HL-60 (cell line): Measurements from ENCODE around the gene RIC8A.
A peak's percentile ranks its signal among the peaks of the same experiment; 100 is the strongest.

Experiments
- DNase-seq, 2 experiments: peaks; one replicate each; pipeline ENCODE4 v3.0.0-alpha.2; 2010 to 2020; ENCODE audit warnings: low read depth in 1 of 2, low spot score in 1 of 2
- H3K27ac ChIP-seq: fragments of 250-450 bp; sonication (Bioruptor Pico); replicated peaks from 2 replicates; pipeline ENCODE4 v1.5.1; 2020; ENCODE audit warnings: mild to moderate bottlenecking, moderate library complexity
- H3K27me3 ChIP-seq: fragments of 250-450 bp; sonication (Bioruptor Pico); 2 replicates; pipeline ENCODE4 v1.5.1; 2021; ENCODE audit warnings: mild to moderate bottlenecking, moderate library complexity; ENCODE audit not compliant: insufficient read depth, poor library complexity, severe bottlenecking
- H3K4me3 ChIP-seq: replicated peaks from 2 replicates; pipeline ENCODE4 v1.5.1; 2011; ENCODE audit warnings: mild to moderate bottlenecking, control low read depth, low read length; ENCODE audit not compliant: insufficient read depth
- CTCF ChIP-seq: IDR thresholded peaks from one replicate; pipeline ENCODE4 v1.5.1; 2011; ENCODE audit warnings: low read length, control low read depth, inconsistent platforms; ENCODE audit not compliant: insufficient read depth
- GABPA ChIP-seq: IDR thresholded peaks from 2 replicates; pipeline ENCODE4 v1.6.1; 2012; ENCODE audit warnings: low read depth
- POLR2AphosphoS5 ChIP-seq: IDR thresholded peaks from 2 replicates; pipeline ENCODE4 v1.6.1; 2012; ENCODE audit warnings: low read depth
- SPI1 ChIP-seq: IDR thresholded peaks from 2 replicates; pipeline ENCODE4 v1.6.1; 2012; ENCODE audit warnings: low read depth, mild to moderate bottlenecking, borderline replicate concordance
- TF ChIP-seq, protein P1 (sequence below): IDR thresholded peaks from 2 replicates; pipeline ENCODE4 v1.6.1; 2012; ENCODE audit warnings: low read depth; ENCODE audit not compliant: insufficient replicate concordance

RIC8A gene

DNA sequence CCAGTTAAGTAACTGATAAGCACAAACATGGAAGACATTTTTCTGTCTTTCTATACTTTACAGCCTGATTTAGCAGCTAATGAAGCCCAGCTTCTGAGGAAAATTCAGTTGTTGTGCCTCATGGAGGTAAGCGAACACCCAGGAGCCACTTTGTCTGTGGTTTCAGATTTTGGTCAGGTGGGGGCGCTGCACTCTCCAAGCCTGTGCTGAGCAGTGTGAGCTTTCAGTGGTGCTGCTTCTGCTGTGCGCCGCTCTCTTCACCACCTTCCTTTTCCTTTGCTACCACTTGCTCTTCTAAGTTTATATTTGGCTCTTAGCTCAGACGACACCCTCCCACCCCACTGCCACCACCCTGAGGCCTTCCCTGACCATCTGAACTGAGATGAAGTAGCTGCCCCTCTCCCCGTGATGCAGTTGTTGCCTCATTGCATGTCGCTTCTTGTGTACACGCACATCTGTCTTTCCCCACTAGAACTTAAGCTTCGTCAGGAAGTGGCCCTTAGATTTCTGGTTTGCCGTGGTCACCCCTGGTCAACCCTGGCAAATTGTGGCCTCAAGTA lies 43.3 kb downstream of the RIC8A start:
- Histone ChIP-seq H3K4me3 (no peak overlapping the region), H3K27ac (no peak overlapping the region), H3K27me3 (no peaks in the 10 kb centered on the region)
- TF ChIP-seq CTCF (peak; percentile 60), SPI1 (no peak)
- TF ChIP-seq, protein P1, sequence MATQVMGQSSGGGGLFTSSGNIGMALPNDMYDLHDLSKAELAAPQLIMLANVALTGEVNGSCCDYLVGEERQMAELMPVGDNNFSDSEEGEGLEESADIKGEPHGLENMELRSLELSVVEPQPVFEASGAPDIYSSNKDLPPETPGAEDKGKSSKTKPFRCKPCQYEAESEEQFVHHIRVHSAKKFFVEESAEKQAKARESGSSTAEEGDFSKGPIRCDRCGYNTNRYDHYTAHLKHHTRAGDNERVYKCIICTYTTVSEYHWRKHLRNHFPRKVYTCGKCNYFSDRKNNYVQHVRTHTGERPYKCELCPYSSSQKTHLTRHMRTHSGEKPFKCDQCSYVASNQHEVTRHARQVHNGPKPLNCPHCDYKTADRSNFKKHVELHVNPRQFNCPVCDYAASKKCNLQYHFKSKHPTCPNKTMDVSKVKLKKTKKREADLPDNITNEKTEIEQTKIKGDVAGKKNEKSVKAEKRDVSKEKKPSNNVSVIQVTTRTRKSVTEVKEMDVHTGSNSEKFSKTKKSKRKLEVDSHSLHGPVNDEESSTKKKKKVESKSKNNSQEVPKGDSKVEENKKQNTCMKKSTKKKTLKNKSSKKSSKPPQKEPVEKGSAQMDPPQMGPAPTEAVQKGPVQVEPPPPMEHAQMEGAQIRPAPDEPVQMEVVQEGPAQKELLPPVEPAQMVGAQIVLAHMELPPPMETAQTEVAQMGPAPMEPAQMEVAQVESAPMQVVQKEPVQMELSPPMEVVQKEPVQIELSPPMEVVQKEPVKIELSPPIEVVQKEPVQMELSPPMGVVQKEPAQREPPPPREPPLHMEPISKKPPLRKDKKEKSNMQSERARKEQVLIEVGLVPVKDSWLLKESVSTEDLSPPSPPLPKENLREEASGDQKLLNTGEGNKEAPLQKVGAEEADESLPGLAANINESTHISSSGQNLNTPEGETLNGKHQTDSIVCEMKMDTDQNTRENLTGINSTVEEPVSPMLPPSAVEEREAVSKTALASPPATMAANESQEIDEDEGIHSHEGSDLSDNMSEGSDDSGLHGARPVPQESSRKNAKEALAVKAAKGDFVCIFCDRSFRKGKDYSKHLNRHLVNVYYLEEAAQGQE = no peak
- peak; percentile 53 to 59 for DNase-seq

- TF ChIP-seq CTCF (no peak), POLR2AphosphoS5 (no peak), GABPA (no peak), SPI1 (no peak)
- TF ChIP-seq, protein P1 = no peak
Observed at GRCh38 chr11:251550-251949, 44.0 kb downstream of the RIC8A start.

DNA sequence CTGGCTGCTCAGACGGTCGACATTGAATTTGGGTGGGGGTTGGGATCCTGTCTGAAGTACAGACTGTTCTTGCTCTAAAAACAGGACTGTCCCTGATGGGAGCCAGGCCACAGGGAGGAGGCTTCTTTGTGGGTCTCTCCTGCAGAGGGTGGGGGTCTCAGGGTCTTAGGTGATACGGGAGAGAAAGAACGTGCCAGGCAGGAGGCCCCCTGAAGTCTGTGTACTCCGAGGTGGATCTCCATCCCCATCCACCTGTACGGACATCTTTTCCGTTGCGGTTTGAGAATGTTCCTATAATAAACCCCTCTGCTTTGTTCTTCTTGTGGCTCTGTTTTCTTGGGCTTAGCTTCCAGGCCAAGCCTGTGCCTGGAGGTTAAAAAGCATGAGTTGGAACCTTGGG lies 45.2 kb downstream of the RIC8A start:
- TF ChIP-seq, protein P1 = no peak
- no peak for TF ChIP-seq GABPA
- TF ChIP-seq SPI1 = no peak
- no peak for TF ChIP-seq POLR2AphosphoS5
- no peak for TF ChIP-seq CTCF
- no peak for DNase-seq

More at GRCh38 chr11:251550-251949, 44.0 kb downstream of the RIC8A start:
- Histone ChIP-seq H3K27me3 (no peaks in the 10 kb centered on the region), H3K27ac (no peak overlapping the region), H3K4me3 (no peak overlapping the region)
- no peak for DNase-seq

More for the DNA sequence above, 45.2 kb downstream of the RIC8A start:
- H3K27ac ChIP-seq = no peak overlapping the region
- no peak overlapping the region for H3K4me3 ChIP-seq
- no peaks in the 10 kb centered on the region for H3K27me3 ChIP-seq
